Sigmoid colon (tissue), 4 donors: ENCODE measurements around the gene GOLGA6L7.
"Not testable (repeated sequence)": the region's sequence is repeated elsewhere in the genome, so short reads cannot be mapped to it uniquely, and the experiment has no call there.

Experiments
- CTCF ChIP-seq, 4 experiments: fragments of 450-650 bp in 3 of 4; fragments of 200-600 bp in 1 of 4; IDR thresholded peaks; one replicate each; pipeline ENCODE4 v1.5.1; 2016 to 2019; ENCODE audit warnings: antibody characterized with exemption in 4 of 4, mild to moderate bottlenecking in 3 of 4, moderate library complexity in 2 of 4
- EP300 ChIP-seq, 4 donors: sonication (generic); formaldehyde crosslinking; IDR thresholded peaks; one replicate each; pipeline ENCODE4 v1.6.1; 2017; ENCODE audit warnings: antibody characterized with exemption in 4 of 4
- POLR2A ChIP-seq, 2 donors: fragments of 450-650 bp; IDR thresholded peaks; one replicate each; pipeline ENCODE4 v1.6.1; 2016; ENCODE audit warnings: antibody characterized with exemption in 2 of 2, mild to moderate bottlenecking in 2 of 2, moderate library complexity in 2 of 2

GRCh38 chr15:28819930-28820295 is 28.5 kb downstream of the GOLGA6L7 start:
- not testable (repeated sequence) for TF ChIP-seq CTCF, EP300, POLR2A (IDR thresholded peaks at IDR 0.05)
